Coronary artery (tissue), 2 donors: ENCODE results near the gene PICALM.

Source experiments
- DNase-seq: peaks from one replicate; pipeline ENCODE4 v3.0.0-alpha.2; 2017; ENCODE audit warnings: low spot score
- H3K27ac ChIP-seq, 2 donors: fragments of 200-600 bp; sonication (generic); one replicate each; pipeline ENCODE4 v1.5.1; 2016 to 2019
- H3K4me3 ChIP-seq: fragments of 200-600 bp; sonication (generic); 2 replicates; pipeline ENCODE4 v1.5.1; 2016; ENCODE audit warnings: mild to moderate bottlenecking, moderate library complexity
- TF ChIP-seq, protein P1 (sequence below): fragments of 200-600 bp; sonication (generic); IDR thresholded peaks from one replicate; pipeline ENCODE4 v1.5.1; 2019; ENCODE audit warnings: antibody characterized with exemption

Gene PICALM

GRCh38 chr11:86015699-86016098, 53.2 kb downstream of the PICALM start:
- TF ChIP-seq, protein P1, sequence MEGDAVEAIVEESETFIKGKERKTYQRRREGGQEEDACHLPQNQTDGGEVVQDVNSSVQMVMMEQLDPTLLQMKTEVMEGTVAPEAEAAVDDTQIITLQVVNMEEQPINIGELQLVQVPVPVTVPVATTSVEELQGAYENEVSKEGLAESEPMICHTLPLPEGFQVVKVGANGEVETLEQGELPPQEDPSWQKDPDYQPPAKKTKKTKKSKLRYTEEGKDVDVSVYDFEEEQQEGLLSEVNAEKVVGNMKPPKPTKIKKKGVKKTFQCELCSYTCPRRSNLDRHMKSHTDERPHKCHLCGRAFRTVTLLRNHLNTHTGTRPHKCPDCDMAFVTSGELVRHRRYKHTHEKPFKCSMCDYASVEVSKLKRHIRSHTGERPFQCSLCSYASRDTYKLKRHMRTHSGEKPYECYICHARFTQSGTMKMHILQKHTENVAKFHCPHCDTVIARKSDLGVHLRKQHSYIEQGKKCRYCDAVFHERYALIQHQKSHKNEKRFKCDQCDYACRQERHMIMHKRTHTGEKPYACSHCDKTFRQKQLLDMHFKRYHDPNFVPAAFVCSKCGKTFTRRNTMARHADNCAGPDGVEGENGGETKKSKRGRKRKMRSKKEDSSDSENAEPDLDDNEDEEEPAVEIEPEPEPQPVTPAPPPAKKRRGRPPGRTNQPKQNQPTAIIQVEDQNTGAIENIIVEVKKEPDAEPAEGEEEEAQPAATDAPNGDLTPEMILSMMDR, result no peak
- no peak for DNase-seq
- Histone ChIP-seq H3K4me3 (no peak overlapping the region), H3K27ac (no peak overlapping the region)

DNA sequence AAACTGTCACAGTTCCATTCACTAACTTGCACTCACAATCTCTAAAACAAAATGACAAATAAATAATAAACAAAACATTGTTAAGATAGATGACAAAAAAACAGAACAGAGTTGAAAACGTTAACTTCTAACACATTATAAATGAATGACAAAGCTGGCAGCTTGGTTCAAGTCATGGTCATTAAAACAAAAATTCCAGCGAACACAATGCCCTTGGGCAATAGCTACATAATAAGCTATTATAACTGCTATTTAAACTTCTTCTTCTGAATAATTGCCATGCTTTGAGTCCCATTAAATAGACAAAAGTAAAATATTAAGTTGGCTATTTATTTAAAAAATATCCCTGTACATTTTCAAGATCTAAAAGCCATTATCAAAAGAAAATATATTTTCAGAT, 54.7 kb downstream of the PICALM start:
- DNase-seq, result no peak
- Histone ChIP-seq H3K4me3 (no peak overlapping the region), H3K27ac (no peak overlapping the region)
- TF ChIP-seq, protein P1, result no peak

DNA sequence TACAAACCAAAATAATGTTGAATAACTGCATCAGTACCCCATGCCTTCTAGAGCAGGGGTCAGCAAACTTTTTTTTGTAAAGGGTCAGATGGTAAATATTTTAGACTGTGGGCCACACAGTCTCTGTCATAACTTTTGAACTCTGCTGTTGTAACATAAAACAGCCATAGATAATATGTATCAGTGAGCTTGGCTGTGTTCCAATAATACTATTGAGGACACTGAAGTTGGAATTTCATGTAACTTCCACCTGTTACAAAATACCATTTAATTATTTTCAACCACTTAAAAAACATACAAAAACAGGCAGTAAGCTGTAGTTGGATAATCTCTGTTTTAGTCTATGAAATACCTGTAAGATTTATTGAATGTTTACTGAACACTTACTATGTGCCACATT, 55.2 kb downstream of the PICALM start:
- no peak for DNase-seq
- Histone ChIP-seq H3K4me3 (no peak overlapping the region), H3K27ac (no peak overlapping the region)
- TF ChIP-seq, protein P1, result no peak

- no peak overlapping the region for H3K4me3 ChIP-seq
- DNase-seq, result no peak
- TF ChIP-seq, protein P1, result no peak
- no peak overlapping the region for H3K27ac ChIP-seq
Observed at GRCh38 chr11:86011175-86011574, 57.7 kb downstream of the PICALM start.

- DNase-seq, result no peak
- Histone ChIP-seq H3K27ac (no peak overlapping the region), H3K4me3 (no peak overlapping the region)
- TF ChIP-seq, protein P1, result no peak
Observed at GRCh38 chr11:86003654-86004053, 65.2 kb downstream of the PICALM start.

- Histone ChIP-seq H3K27ac (no peak overlapping the region), H3K4me3 (no peak overlapping the region)
- TF ChIP-seq, protein P1, result no peak
- DNase-seq, result no peak
Observed at GRCh38 chr11:86002431-86002830, 66.5 kb downstream of the PICALM start.

GRCh38 chr11:85991508-85991907, 77.4 kb downstream of the PICALM start:
- H3K4me3 ChIP-seq, result no peak overlapping the region
- TF ChIP-seq, protein P1, result no peak
- DNase-seq, result no peak
- H3K27ac ChIP-seq, result no peak overlapping the region
